DND-41 (cell line): ENCODE data around the gene CFAP68.

Source experiments
- ATAC-seq: fragments of 200-7000 bp; cut with Tn5 transposase; 3 replicates; pipeline ENCODE4 v1.9.1; 2021; ENCODE audit warnings: low read depth; ENCODE audit not compliant: insufficient read depth
- DNase-seq: peaks from one replicate; pipeline ENCODE4 v3.0.0-alpha.2; 2020
- H2AFZ ChIP-seq: 2 replicates; pipeline ENCODE4 v1.6.0; 2012; ENCODE audit warnings: low read depth, low read length
- H3K27ac ChIP-seq: 2 replicates; pipeline ENCODE4 v1.5.1; 2012; ENCODE audit warnings: low read length, inconsistent platforms
- H3K27me3 ChIP-seq: fragments of 200-600 bp; sonication (generic); 2 replicates; pipeline ENCODE4 v1.6.0; 2012; ENCODE audit warnings: low read length, mild to moderate bottlenecking, inconsistent platforms; ENCODE audit not compliant: insufficient read depth, poor library complexity
- H3K36me3 ChIP-seq: 2 replicates; pipeline ENCODE4 v1.5.1; 2012; ENCODE audit warnings: low read length, inconsistent platforms; ENCODE audit not compliant: insufficient read depth
- H3K4me1 ChIP-seq: 2 replicates; pipeline ENCODE4 v1.5.1; 2012; ENCODE audit warnings: mild to moderate bottlenecking, low read length; ENCODE audit not compliant: insufficient read depth
- H3K4me2 ChIP-seq: 2 replicates; pipeline ENCODE4 v1.6.0; 2012; ENCODE audit warnings: mild to moderate bottlenecking, moderate library complexity, low read length, inconsistent platforms; ENCODE audit not compliant: insufficient read depth
- H3K4me3 ChIP-seq, 2 experiments: fragments of 200-600 bp in 1 of 2; shearing (Covaris generic) in 1 of 2; 2 replicates each; pipeline ENCODE4 v1.5.1; 2012 to 2016; ENCODE audit warnings: inconsistent platforms in 2 of 2, low read length in 2 of 2, mild to moderate bottlenecking in 2 of 2, low read depth in 1 of 2, moderate library complexity in 1 of 2
- H3K79me2 ChIP-seq: 2 replicates; pipeline ENCODE4 v1.6.0; 2012; ENCODE audit warnings: low read length, inconsistent platforms; ENCODE audit not compliant: insufficient read depth
- H3K9ac ChIP-seq: 2 replicates; pipeline ENCODE4 v1.6.0; 2012; ENCODE audit warnings: low read depth, mild to moderate bottlenecking, inconsistent platforms, low read length, moderate library complexity
- H3K9me3 ChIP-seq: 2 replicates; pipeline ENCODE4 v1.5.1; 2012; ENCODE audit warnings: low read length, moderate library complexity, mild to moderate bottlenecking, inconsistent platforms; ENCODE audit not compliant: insufficient read depth, severe bottlenecking
- H4K20me1 ChIP-seq: 2 replicates; pipeline ENCODE4 v1.6.0; 2012; ENCODE audit warnings: low read length; ENCODE audit not compliant: insufficient read depth
- EZH2 ChIP-seq: IDR thresholded peaks from 3 replicates; pipeline ENCODE4 v1.6.1; 2012; ENCODE audit warnings: borderline replicate concordance, low read depth, mild to moderate bottlenecking, moderate library complexity, low read length, inconsistent platforms; ENCODE audit not compliant: severe bottlenecking
- TF ChIP-seq, protein P1 (sequence below): IDR thresholded peaks from 2 replicates; pipeline ENCODE4 v1.5.1; 2012; ENCODE audit warnings: borderline replicate concordance, low read length, moderate library complexity, mild to moderate bottlenecking; ENCODE audit not compliant: poor library complexity, severe bottlenecking; ENCODE audit errors: extremely low read depth

Gene CFAP68

DNA sequence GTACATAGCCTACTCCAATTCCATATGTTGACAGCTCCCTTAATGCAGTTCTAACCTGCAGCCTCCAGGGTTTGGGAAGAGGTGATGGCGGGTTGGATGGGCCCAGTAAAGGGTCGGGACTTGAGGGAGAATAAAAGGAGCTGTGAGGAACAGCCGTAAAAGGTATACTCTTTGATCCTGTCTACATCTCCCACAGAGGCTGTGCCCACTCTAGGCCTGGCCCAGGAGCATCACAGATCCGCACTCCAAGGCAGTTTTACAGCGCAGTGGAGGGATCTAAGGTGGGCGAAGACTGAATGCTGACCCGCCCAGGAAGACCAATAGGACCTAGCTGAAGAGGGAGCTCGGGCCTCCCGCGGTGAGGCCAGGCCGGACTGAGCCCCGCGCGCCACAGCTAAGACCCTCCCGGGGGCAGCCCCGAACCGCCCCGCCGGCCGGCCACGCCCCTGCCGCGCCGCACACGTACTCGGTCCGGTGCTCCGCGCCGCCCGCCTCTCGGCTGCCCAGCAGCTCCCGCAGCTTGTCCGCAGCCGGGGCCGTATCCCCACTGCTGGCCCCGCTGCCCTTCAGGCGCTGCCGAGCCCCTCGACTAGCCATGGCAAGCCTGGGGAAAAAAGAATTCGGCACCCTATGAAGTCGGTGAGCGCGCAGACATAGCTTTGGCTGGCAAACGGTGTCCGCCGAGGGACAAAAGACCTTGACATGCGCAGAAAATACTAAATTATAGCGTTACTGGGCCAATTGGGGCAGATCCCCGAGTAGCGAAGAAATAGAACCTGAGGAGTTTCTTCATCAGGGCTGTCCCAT is 8.3 kb upstream of the CFAP68 start, which contains the start of gene ALG9:
Gene ALG9, minus strand, starts transcription at position 696 of the 807 bp plus-strand sequence. Its CDS starts 99 bp downstream, at position 597.
- Histone ChIP-seq H3K36me3 (peaks cover 39% of the 10 kb centered on the region), H3K4me3 (peak within 1 kb of the TSS; percentile 75 to 92), H3K9ac (peak within 1 kb of the TSS; percentile 68), H3K27me3 (no peaks in the 10 kb centered on the region), H3K9me3 (no peaks in the 10 kb centered on the region), H3K4me2 (peak within 1 kb of the TSS; percentile 93), H4K20me1 (no peaks in the 10 kb centered on the region), H3K79me2 (peaks cover 12% of the 10 kb centered on the region), H3K4me1 (peaks cover 33% of the 10 kb centered on the region), H2AFZ (peak within 1 kb of the TSS; percentile 98), H3K27ac (peak within 1 kb of the TSS; percentile 73)
- peak; percentile 89 for ATAC-seq
- TF ChIP-seq, protein P1, sequence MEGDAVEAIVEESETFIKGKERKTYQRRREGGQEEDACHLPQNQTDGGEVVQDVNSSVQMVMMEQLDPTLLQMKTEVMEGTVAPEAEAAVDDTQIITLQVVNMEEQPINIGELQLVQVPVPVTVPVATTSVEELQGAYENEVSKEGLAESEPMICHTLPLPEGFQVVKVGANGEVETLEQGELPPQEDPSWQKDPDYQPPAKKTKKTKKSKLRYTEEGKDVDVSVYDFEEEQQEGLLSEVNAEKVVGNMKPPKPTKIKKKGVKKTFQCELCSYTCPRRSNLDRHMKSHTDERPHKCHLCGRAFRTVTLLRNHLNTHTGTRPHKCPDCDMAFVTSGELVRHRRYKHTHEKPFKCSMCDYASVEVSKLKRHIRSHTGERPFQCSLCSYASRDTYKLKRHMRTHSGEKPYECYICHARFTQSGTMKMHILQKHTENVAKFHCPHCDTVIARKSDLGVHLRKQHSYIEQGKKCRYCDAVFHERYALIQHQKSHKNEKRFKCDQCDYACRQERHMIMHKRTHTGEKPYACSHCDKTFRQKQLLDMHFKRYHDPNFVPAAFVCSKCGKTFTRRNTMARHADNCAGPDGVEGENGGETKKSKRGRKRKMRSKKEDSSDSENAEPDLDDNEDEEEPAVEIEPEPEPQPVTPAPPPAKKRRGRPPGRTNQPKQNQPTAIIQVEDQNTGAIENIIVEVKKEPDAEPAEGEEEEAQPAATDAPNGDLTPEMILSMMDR = peak; percentile 48
- TF ChIP-seq EZH2 = no peak
- peak; percentile 89 for DNase-seq

DNA sequence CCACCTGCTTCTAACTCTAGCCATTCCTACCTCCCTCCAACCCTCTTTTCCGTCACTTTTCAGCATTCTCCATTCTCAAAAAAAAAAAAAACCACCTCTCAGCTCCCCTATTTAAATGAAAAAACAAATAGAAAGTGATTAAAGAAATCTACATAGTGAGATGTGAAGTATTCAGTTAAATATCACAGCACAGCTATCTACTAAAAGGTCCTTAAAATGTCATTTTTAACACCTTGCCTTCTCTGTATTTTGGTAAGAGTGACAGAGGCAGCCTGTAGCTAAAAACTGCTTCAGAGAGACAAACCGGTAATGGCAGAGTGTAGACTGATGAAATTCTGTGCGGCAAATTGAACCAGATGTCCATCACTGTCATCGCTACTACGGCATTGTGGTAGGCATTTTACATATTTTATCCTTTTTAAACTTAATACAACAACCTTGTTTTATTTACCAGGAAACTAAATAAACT is 7.6 kb upstream of the CFAP68 start:
- Histone ChIP-seq H3K9ac (peak overlapping the region; percentile 68), H3K36me3 (peaks cover 39% of the 10 kb centered on the region), H3K9me3 (no peaks in the 10 kb centered on the region), H4K20me1 (no peaks in the 10 kb centered on the region), H3K79me2 (peaks cover 12% of the 10 kb centered on the region), H2AFZ (peak overlapping the region; percentile 98), H3K4me3 (peak overlapping the region; percentile 75 to 92), H3K4me1 (peaks cover 33% of the 10 kb centered on the region), H3K4me2 (peak overlapping the region; percentile 93), H3K27ac (peak overlapping the region; percentile 73), H3K27me3 (no peaks in the 10 kb centered on the region)
- TF ChIP-seq EZH2 = no peak
- TF ChIP-seq, protein P1 = no peak
- ATAC-seq (no peak), DNase-seq (no peak)

DNA sequence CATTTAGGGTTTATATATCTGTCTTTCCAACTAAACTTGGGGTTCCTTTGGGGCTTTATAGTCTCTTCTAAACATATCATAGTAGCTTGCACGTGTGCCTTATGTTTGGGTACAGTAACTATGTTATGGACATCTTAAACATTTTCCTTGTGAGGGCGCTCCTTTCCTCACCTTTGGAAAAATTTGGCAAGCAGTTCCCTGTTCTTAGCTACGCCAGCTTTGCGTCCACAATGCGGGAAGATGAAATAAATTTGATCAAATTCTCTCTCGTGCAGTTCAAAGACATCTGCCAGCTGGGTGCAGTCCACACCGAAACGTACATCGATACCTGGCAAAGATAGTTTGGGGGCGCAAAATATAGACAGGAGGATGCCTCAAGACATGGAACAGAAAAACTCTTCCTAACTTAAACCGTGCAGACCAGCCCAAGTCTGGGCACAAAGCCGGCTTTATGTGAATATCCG is 924 bp upstream of the CFAP68 start:
- H4K20me1 ChIP-seq = no peaks in the 10 kb centered on the region
- peak overlapping the region; percentile 74 to 81 for H3K4me3 ChIP-seq
- H3K9me3 ChIP-seq = no peaks in the 10 kb centered on the region
- peak overlapping the region; percentile 93 for H3K27ac ChIP-seq
- H3K79me2 ChIP-seq = peaks cover 15% of the 10 kb centered on the region
- peak overlapping the region; percentile 95 for H3K4me2 ChIP-seq
- TF ChIP-seq, protein P1 = no peak
- TF ChIP-seq EZH2 = no peak
- H3K36me3 ChIP-seq = peaks cover 24% of the 10 kb centered on the region
- peak overlapping the region; percentile 81 for H3K9ac ChIP-seq
- no peak for DNase-seq
- peak; percentile 14; the same call in 2 of the 3 replicates for ATAC-seq
- no peaks in the 10 kb centered on the region for H3K27me3 ChIP-seq
- peak overlapping the region; percentile 97 for H2AFZ ChIP-seq
- peaks cover 21% of the 10 kb centered on the region for H3K4me1 ChIP-seq
